ENCODE results near the gene PDE1C.

PDE1C gene

GRCh38 chr7:31720366-31720765, 349.8 kb downstream of the PDE1C start:
- H2BK5ac ChIP-seq (ENCODE audit: low read depth, low read length, poor library complexity), result no peak overlapping the region
- H3K4ac ChIP-seq (ENCODE audit: low read depth, low read length), result no peak overlapping the region
- H3K79me2 ChIP-seq (ENCODE audit: control insufficient read depth, insufficient read depth, low read length, poor library complexity), result no peaks in the 10 kb centered on the region
- no peak overlapping the region for H4K12ac ChIP-seq (ENCODE audit: low read depth, low read length)
- no peak overlapping the region for H2BK120ac ChIP-seq (ENCODE audit: insufficient read depth, low read length, poor library complexity)
- H3K4me2 ChIP-seq (ENCODE audit: low read length), result no peak overlapping the region
- no peaks in the 10 kb centered on the region for H3K79me1 ChIP-seq (ENCODE audit: low read length)
- H3K14ac ChIP-seq (ENCODE audit: low read length), result no peak overlapping the region
- no peaks in the 10 kb centered on the region for H3K9me3 ChIP-seq (ENCODE audit: insufficient read depth, low read depth, low read length)
- no peaks in the 10 kb centered on the region for H3K36me3 ChIP-seq (ENCODE audit: control insufficient read depth in 1 of 2, insufficient read depth in 2 of 2, low read length in 2 of 2)
- no peak overlapping the region for H3K27ac ChIP-seq (ENCODE audit: low read depth, low read length)
- H4K8ac ChIP-seq (ENCODE audit: low read depth, low read length), result no peak overlapping the region
- no peak overlapping the region for H3K4me3 ChIP-seq (ENCODE audit: low read depth, low read length)
- no peak overlapping the region for H2AFZ ChIP-seq (ENCODE audit: insufficient read depth, low read length, poor library complexity)
- no peak overlapping the region for H3K9ac ChIP-seq (ENCODE audit: low read length)
- H3K23ac ChIP-seq (ENCODE audit: low read length), result no peak overlapping the region
- DNase-seq, result no peak
- H2BK12ac ChIP-seq (ENCODE audit: low read length), result no peak overlapping the region
- no peak overlapping the region for H2AK5ac ChIP-seq (ENCODE audit: low read length)
- H3K4me1 ChIP-seq (ENCODE audit: control insufficient read depth in 1 of 2, insufficient read depth in 2 of 2, low read length in 2 of 2), result no peaks in the 10 kb centered on the region
- H3K27me3 ChIP-seq (ENCODE audit: insufficient read depth, low read length), result no peaks in the 10 kb centered on the region
- no CpG with 5 or more reads among the region's 8 CpGs for WGBS (ENCODE audit: extremely low coverage, insufficient coverage, insufficient read length)
- no peak overlapping the region for H4K91ac ChIP-seq (ENCODE audit: low read depth, low read length)
- H3K18ac ChIP-seq (ENCODE audit: low read length), result no peak overlapping the region

DNA sequence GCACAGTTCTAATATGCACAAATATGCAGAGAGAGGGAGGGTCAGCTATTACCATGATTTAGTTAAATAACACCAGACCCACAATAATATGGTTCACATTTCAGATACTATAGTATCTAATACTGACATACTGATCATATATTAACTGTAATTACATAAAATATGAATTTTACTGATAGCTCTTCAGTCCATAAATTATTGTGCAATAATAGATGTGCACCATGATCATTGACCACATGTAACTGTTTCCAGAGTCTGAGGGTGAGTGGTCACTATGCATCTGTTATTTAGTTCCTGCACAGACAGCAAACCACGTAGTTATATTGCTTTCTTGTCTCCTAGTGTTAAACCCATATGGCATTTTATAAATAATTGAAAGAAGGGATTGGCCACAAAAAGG, 353.9 kb downstream of the PDE1C start:
- H3K23ac ChIP-seq (ENCODE audit: low read length), result no peak overlapping the region
- H3K79me2 ChIP-seq (ENCODE audit: control insufficient read depth, insufficient read depth, low read length, poor library complexity), result no peaks in the 10 kb centered on the region
- DNase-seq, result no peak
- WGBS (ENCODE audit: extremely low coverage, insufficient coverage, insufficient read length), result no CpG with 5 or more reads among the region's 1 CpG
- no peak overlapping the region for H4K91ac ChIP-seq (ENCODE audit: low read depth, low read length)
- no peaks in the 10 kb centered on the region for H3K36me3 ChIP-seq (ENCODE audit: control insufficient read depth in 1 of 2, insufficient read depth in 2 of 2, low read length in 2 of 2)
- H2AK5ac ChIP-seq (ENCODE audit: low read length), result no peak overlapping the region
- H3K9ac ChIP-seq (ENCODE audit: low read length), result no peak overlapping the region
- no peaks in the 10 kb centered on the region for H3K27me3 ChIP-seq (ENCODE audit: insufficient read depth, low read length)
- H3K9me3 ChIP-seq (ENCODE audit: insufficient read depth, low read depth, low read length), result peaks cover 4% of the 10 kb centered on the region
- no peak overlapping the region for H2BK120ac ChIP-seq (ENCODE audit: insufficient read depth, low read length, poor library complexity)
- no peak overlapping the region for H3K4me3 ChIP-seq (ENCODE audit: low read depth, low read length)
- H3K4me2 ChIP-seq (ENCODE audit: low read length), result no peak overlapping the region
- H3K27ac ChIP-seq (ENCODE audit: low read depth, low read length), result no peak overlapping the region
- no peak overlapping the region for H4K8ac ChIP-seq (ENCODE audit: low read depth, low read length)
- no peak overlapping the region for H3K18ac ChIP-seq (ENCODE audit: low read length)
- no peaks in the 10 kb centered on the region for H3K4me1 ChIP-seq (ENCODE audit: control insufficient read depth in 1 of 2, insufficient read depth in 2 of 2, low read length in 2 of 2)
- no peak overlapping the region for H3K4ac ChIP-seq (ENCODE audit: low read depth, low read length)
- no peaks in the 10 kb centered on the region for H3K79me1 ChIP-seq (ENCODE audit: low read length)
- no peak overlapping the region for H3K14ac ChIP-seq (ENCODE audit: low read length)
- no peak overlapping the region for H2AFZ ChIP-seq (ENCODE audit: insufficient read depth, low read length, poor library complexity)
- no peak overlapping the region for H4K12ac ChIP-seq (ENCODE audit: low read depth, low read length)
- H2BK12ac ChIP-seq (ENCODE audit: low read length), result no peak overlapping the region
- H2BK5ac ChIP-seq (ENCODE audit: low read depth, low read length, poor library complexity), result no peak overlapping the region

GRCh38 chr7:31710171-31710570, 360.0 kb downstream of the PDE1C start:
- H3K4ac ChIP-seq (ENCODE audit: low read depth, low read length), result no peak overlapping the region
- H3K79me1 ChIP-seq (ENCODE audit: low read length), result no peaks in the 10 kb centered on the region
- DNase-seq, result no peak
- H3K9ac ChIP-seq (ENCODE audit: low read length), result no peak overlapping the region
- H3K36me3 ChIP-seq (ENCODE audit: control insufficient read depth in 1 of 2, insufficient read depth in 2 of 2, low read length in 2 of 2), result no peaks in the 10 kb centered on the region
- no peaks in the 10 kb centered on the region for H3K79me2 ChIP-seq (ENCODE audit: control insufficient read depth, insufficient read depth, low read length, poor library complexity)
- H3K23ac ChIP-seq (ENCODE audit: low read length), result no peak overlapping the region
- H3K4me3 ChIP-seq (ENCODE audit: low read depth, low read length), result no peak overlapping the region
- H4K91ac ChIP-seq (ENCODE audit: low read depth, low read length), result no peak overlapping the region
- peaks cover 4% of the 10 kb centered on the region for H3K9me3 ChIP-seq (ENCODE audit: insufficient read depth, low read depth, low read length)
- H4K12ac ChIP-seq (ENCODE audit: low read depth, low read length), result no peak overlapping the region
- H4K8ac ChIP-seq (ENCODE audit: low read depth, low read length), result no peak overlapping the region
- no peak overlapping the region for H2BK5ac ChIP-seq (ENCODE audit: low read depth, low read length, poor library complexity)
- no peak overlapping the region for H3K14ac ChIP-seq (ENCODE audit: low read length)
- H3K27me3 ChIP-seq (ENCODE audit: insufficient read depth, low read length), result no peaks in the 10 kb centered on the region
- H2AFZ ChIP-seq (ENCODE audit: insufficient read depth, low read length, poor library complexity), result no peak overlapping the region
- H3K4me2 ChIP-seq (ENCODE audit: low read length), result no peak overlapping the region
- H3K27ac ChIP-seq (ENCODE audit: low read depth, low read length), result no peak overlapping the region
- no CpG with 5 or more reads among the region's 1 CpG for WGBS (ENCODE audit: extremely low coverage, insufficient coverage, insufficient read length)
- H3K4me1 ChIP-seq (ENCODE audit: control insufficient read depth in 1 of 2, insufficient read depth in 2 of 2, low read length in 2 of 2), result no peaks in the 10 kb centered on the region
- H2AK5ac ChIP-seq (ENCODE audit: low read length), result no peak overlapping the region
- no peak overlapping the region for H2BK12ac ChIP-seq (ENCODE audit: low read length)
- H2BK120ac ChIP-seq (ENCODE audit: insufficient read depth, low read length, poor library complexity), result no peak overlapping the region
- no peak overlapping the region for H3K18ac ChIP-seq (ENCODE audit: low read length)

GRCh38 chr7:31707089-31707488, 363.1 kb downstream of the PDE1C start:
- Histone ChIP-seq H3K18ac (ENCODE audit: low read length) (no peak overlapping the region), H3K23ac (ENCODE audit: low read length) (no peak overlapping the region), H2BK120ac (ENCODE audit: insufficient read depth, low read length, poor library complexity) (no peak overlapping the region), H3K27me3 (ENCODE audit: insufficient read depth, low read length) (no peaks in the 10 kb centered on the region), H3K27ac (ENCODE audit: low read depth, low read length) (no peak overlapping the region), H4K91ac (ENCODE audit: low read depth, low read length) (no peak overlapping the region), H3K4me2 (ENCODE audit: low read length) (no peak overlapping the region), H3K9me3 (ENCODE audit: insufficient read depth, low read depth, low read length) (no peaks in the 10 kb centered on the region), H3K4me1 (ENCODE audit: control insufficient read depth in 1 of 2, insufficient read depth in 2 of 2, low read length in 2 of 2) (no peaks in the 10 kb centered on the region), H3K9ac (ENCODE audit: low read length) (no peak overlapping the region), H3K79me1 (ENCODE audit: low read length) (no peaks in the 10 kb centered on the region), H3K4me3 (ENCODE audit: low read depth, low read length) (no peak overlapping the region), H2AFZ (ENCODE audit: insufficient read depth, low read length, poor library complexity) (no peak overlapping the region), H3K4ac (ENCODE audit: low read depth, low read length) (no peak overlapping the region), H2BK5ac (ENCODE audit: low read depth, low read length, poor library complexity) (no peak overlapping the region), H4K12ac (ENCODE audit: low read depth, low read length) (no peak overlapping the region), H4K8ac (ENCODE audit: low read depth, low read length) (no peak overlapping the region), H2BK12ac (ENCODE audit: low read length) (no peak overlapping the region), H3K79me2 (ENCODE audit: control insufficient read depth, insufficient read depth, low read length, poor library complexity) (no peaks in the 10 kb centered on the region), H3K36me3 (ENCODE audit: control insufficient read depth in 1 of 2, insufficient read depth in 2 of 2, low read length in 2 of 2) (no peaks in the 10 kb centered on the region), H3K14ac (ENCODE audit: low read length) (no peak overlapping the region), H2AK5ac (ENCODE audit: low read length) (no peak overlapping the region)
- no peak for DNase-seq
- WGBS (ENCODE audit: extremely low coverage, insufficient coverage, insufficient read length), result no CpG with 5 or more reads among the region's 5 CpGs
